GM04504 (cell line): ENCODE measurements around the gene HSBP1L1.

Experiments
- DNase-seq: peaks from one replicate; pipeline ENCODE4 v3.0.0-alpha.2; 2012; ENCODE audit warnings: low read depth

HSBP1L1 gene

GRCh38 chr18:79930020-79930642 is 34.3 kb upstream of the HSBP1L1 start:
- no peak for DNase-seq

GRCh38 chr18:79931475-79931874 is 33.0 kb upstream of the HSBP1L1 start:
- DNase-seq = no peak

GRCh38 chr18:79932907-79933306 is 31.5 kb upstream of the HSBP1L1 start:
- no peak for DNase-seq

- DNase-seq = peak; percentile 51
Observed at GRCh38 chr18:79933765-79934164, 30.7 kb upstream of the HSBP1L1 start.

GRCh38 chr18:79934311-79935097 is 29.9 kb upstream of the HSBP1L1 start:
- DNase-seq = no peak

- DNase-seq = no peak
Observed at GRCh38 chr18:79935098-79935480, 29.4 kb upstream of the HSBP1L1 start.

- DNase-seq = no peak
Observed at GRCh38 chr18:79935499-79935898, 28.9 kb upstream of the HSBP1L1 start.

GRCh38 chr18:79935925-79936324 is 28.5 kb upstream of the HSBP1L1 start:
- no peak for DNase-seq

GRCh38 chr18:79936641-79937040 is 27.8 kb upstream of the HSBP1L1 start:
- DNase-seq = no peak

GRCh38 chr18:79937103-79937860 is 27.2 kb upstream of the HSBP1L1 start:
- DNase-seq = no peak

- DNase-seq = no peak
Observed at GRCh38 chr18:79938196-79938595, 26.2 kb upstream of the HSBP1L1 start.

- no peak for DNase-seq
Observed at GRCh38 chr18:79939096-79939495, 25.3 kb upstream of the HSBP1L1 start.

GRCh38 chr18:79940126-79940813 is 24.2 kb upstream of the HSBP1L1 start:
- no peak for DNase-seq

GRCh38 chr18:79940814-79941472 is 23.5 kb upstream of the HSBP1L1 start:
- DNase-seq = no peak

GRCh38 chr18:79941473-79942119 is 22.8 kb upstream of the HSBP1L1 start:
- DNase-seq = no peak

GRCh38 chr18:79942211-79942610 is 22.2 kb upstream of the HSBP1L1 start:
- no peak for DNase-seq

GRCh38 chr18:79942786-79943607 is 21.4 kb upstream of the HSBP1L1 start:
- DNase-seq = no peak

- no peak for DNase-seq
Observed at GRCh38 chr18:79943608-79944125, 20.8 kb upstream of the HSBP1L1 start.

GRCh38 chr18:79944126-79944731 is 20.2 kb upstream of the HSBP1L1 start:
- no peak for DNase-seq

- no peak for DNase-seq
Observed at GRCh38 chr18:79944746-79945117, 19.7 kb upstream of the HSBP1L1 start.
